COLO668 (cell line): ENCODE measurements around the gene AQP12B.
"Not testable (repeated sequence)": the region's sequence is repeated elsewhere in the genome, so short reads cannot be mapped to it uniquely, and the experiment has no call there.

Source experiments
- DNase-seq: peaks from one replicate; lab custom pipeline; 2025; ENCODE audit not compliant: unreplicated experiment; lab: John Stamatoyannopoulos, UW

Gene AQP12B

GRCh38 chr2:240685771-240686371, 3.2 kb upstream of the AQP12B start:
- peak; percentile 59 for DNase-seq

- DNase-seq = not testable (repeated sequence)
Measured at GRCh38 chr2:240683980-240684728, 1.5 kb upstream of the AQP12B start.

- not testable (repeated sequence) for DNase-seq
Measured at GRCh38 chr2:240683329-240683979, 769 bp upstream of the AQP12B start.

GRCh38 chr2:240680185-240680584, 2.5 kb downstream of the AQP12B start:
- not testable (repeated sequence) for DNase-seq

GRCh38 chr2:240678909-240679308, 3.8 kb downstream of the AQP12B start:
- DNase-seq = not testable (repeated sequence)

GRCh38 chr2:240678043-240678442, 4.6 kb downstream of the AQP12B start:
- DNase-seq = not testable (repeated sequence)

GRCh38 chr2:240675345-240675744, 7.3 kb downstream of the AQP12B start:
- not testable (repeated sequence) for DNase-seq

GRCh38 chr2:240674461-240675184, 8.1 kb downstream of the AQP12B start:
- not testable (repeated sequence) for DNase-seq

GRCh38 chr2:240672701-240673190, 9.9 kb downstream of the AQP12B start:
- DNase-seq = no peak

GRCh38 chr2:240672076-240672700, 10.5 kb downstream of the AQP12B start:
- DNase-seq = no peak

- DNase-seq = no peak
Measured at GRCh38 chr2:240670950-240671349, 11.7 kb downstream of the AQP12B start.

- DNase-seq = no peak
Measured at GRCh38 chr2:240670402-240670801, 12.3 kb downstream of the AQP12B start.

- no peak for DNase-seq
Measured at GRCh38 chr2:240664622-240665021, 18.1 kb downstream of the AQP12B start.

- DNase-seq = no peak
Measured at GRCh38 chr2:240663546-240664190, 19.0 kb downstream of the AQP12B start.

GRCh38 chr2:240662681-240663080, 20.0 kb downstream of the AQP12B start:
- DNase-seq = no peak

- not testable (repeated sequence) for DNase-seq
Measured at GRCh38 chr2:240659883-240660282, 22.8 kb downstream of the AQP12B start.

GRCh38 chr2:240655931-240656886, 26.5 kb downstream of the AQP12B start:
- no peak for DNase-seq

- no peak for DNase-seq
Measured at GRCh38 chr2:240651185-240651584, 31.5 kb downstream of the AQP12B start.
